GM19438 (cell line): ENCODE data around the gene ST7L.

Source experiments
- ATAC-seq: cut with Tn5 transposase; IDR thresholded peaks from one replicate; pipeline ENCODE4 v1.9.1; 2021; ENCODE audit warnings: low read depth; ENCODE audit not compliant: unreplicated experiment

ST7L gene

GRCh38 chr1:112520166-112520565 lies 98.8 kb downstream of the ST7L start:
- ATAC-seq: no peak

DNA sequence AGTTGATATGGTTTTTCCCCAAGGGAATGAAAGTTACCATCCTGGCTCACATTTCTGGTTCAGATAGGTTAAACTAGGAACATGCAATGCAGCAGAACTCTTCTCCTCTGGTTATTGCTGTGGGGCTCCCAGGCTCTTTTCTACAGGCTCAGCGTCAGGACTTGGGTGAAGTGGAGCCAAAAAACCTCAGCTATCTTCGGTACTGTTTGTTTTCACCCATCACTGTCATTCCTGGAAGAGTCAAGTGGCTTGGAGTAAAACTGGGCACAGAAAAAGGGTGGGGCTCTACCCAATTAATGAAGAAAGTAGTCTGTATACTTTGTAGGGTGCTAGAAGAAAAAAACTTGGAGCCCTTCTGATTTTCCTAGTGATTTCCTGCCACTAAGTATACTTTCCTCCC lies 100.8 kb downstream of the ST7L start:
- ATAC-seq: no peak

GRCh38 chr1:112517646-112518045 lies 101.3 kb downstream of the ST7L start:
- no peak for ATAC-seq

DNA sequence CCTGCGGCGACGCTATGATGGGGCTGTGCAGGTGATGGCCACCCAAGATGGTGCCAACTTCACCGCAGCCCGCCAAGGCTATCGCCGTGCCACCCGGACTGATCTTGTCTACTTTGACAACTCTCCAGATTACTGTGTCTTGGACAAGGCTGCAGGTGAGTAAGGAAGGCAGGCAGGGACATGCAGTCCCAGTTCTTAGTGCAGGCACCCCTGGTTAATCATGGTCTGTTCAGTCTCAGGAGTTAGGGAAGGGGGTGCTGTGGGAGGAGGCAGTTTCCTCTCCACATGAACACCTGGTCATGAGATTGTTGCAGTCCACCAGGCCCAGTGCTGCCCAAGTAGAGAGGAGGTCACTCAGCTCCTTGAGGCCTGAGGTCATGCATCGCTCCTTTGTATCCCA lies 101.7 kb downstream of the ST7L start:
- ATAC-seq: no peak

DNA sequence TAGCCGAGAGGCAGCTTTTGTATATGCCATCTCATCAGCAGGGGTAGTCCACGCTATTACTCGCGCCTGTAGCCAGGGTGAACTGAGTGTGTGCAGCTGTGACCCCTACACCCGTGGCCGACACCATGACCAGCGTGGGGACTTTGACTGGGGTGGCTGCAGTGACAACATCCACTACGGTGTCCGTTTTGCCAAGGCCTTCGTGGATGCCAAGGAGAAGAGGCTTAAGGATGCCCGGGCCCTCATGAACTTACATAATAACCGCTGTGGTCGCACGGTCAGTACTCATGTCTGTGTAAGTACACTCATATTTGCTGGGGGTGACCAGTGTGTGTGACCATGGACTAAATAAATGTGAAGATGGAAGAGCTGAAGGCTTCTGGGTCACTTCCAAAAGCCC lies 102.8 kb downstream of the ST7L start:
- no peak for ATAC-seq

DNA sequence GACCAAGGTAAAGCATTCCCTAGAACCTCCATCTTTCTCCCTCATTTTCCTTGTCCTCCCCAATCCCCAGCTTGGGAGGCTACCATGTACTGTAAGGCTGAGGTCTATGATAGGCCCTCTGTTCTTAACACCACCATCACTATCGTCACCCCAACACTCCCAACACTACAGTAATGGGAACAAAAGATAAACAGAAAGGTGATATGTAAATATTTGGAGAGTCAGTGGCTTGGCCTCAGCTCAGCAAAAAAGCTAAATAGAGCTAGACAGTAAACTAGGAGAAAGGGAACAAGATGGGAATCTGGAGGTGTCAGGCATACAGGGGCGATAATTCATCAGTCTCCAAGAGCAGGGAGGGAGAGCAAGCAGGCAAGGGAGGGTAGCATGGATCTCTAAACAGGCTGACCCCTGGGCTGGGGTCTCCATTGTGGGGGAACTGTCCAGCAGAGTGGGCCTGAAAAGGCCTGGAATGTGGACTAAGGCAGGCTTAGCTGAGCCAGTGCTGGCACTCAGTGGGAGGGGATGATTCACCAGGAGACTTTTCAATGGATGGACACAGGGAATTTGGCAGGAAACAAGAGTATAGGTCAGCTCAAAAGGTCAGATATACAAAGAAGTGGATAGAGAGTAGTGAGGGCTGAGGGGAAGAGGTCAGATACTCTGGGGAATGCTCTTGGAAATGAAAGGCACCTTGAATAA lies 103.5 kb downstream of the ST7L start:
- ATAC-seq: no peak

- no peak for ATAC-seq
Observed at GRCh38 chr1:112514901-112515300, 104.0 kb downstream of the ST7L start.

- ATAC-seq: no peak
Observed at GRCh38 chr1:112513112-112513870, 105.7 kb downstream of the ST7L start.

DNA sequence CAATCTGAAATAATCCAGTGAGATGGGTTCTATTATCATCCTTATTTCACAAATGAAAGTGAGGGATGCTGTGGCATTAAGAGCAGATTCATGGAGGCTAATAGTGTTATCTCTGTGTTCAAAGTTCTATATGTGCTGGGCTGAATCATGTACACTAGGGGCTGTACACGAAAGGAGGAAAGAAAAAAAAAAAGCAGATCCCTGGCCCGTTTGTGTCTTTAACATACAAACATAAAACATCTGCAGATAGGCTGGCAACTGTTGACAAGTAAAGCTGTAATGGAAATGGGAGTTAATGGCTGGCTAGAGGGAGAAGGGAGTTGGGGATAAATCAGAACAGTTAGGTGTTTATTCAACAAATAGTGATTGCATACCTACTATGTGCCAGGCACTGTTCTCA lies 107.0 kb downstream of the ST7L start:
- no peak for ATAC-seq

- no peak for ATAC-seq
Observed at GRCh38 chr1:112510340-112510739, 108.6 kb downstream of the ST7L start.

- ATAC-seq: no peak
Observed at GRCh38 chr1:112509660-112510178, 109.2 kb downstream of the ST7L start.

DNA sequence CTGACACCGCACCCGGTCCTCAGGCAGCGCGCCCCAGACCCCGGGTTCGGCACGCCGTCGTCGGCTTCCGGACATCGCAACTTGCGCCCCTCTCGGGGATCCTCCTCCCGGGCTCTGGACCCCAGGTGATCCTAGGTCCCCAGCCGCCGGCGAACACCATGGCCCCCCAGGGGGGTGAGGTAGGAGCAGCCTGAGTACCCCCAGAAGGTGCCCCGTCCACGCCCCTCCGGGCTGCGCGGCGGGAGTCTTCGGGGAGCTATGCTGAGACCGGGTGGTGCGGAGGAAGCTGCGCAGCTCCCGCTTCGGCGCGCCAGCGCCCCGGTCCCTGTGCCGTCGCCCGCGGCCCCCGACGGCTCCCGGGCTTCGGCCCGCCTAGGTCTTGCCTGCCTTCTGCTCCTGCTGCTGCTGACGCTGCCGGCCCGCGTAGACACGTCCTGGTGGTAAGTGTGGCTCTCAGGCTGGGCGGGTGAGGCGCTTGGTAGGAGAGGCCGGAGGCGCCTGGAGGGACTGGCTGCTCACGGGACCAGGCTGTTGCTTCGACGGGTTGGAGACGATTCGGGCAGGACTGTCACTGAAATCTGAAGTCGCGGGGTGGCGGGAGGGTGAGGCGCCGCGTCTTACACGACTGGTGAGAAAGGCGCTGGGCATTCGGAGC lies 109.8 kb downstream of the ST7L start:
- ATAC-seq: peak; percentile 30

DNA sequence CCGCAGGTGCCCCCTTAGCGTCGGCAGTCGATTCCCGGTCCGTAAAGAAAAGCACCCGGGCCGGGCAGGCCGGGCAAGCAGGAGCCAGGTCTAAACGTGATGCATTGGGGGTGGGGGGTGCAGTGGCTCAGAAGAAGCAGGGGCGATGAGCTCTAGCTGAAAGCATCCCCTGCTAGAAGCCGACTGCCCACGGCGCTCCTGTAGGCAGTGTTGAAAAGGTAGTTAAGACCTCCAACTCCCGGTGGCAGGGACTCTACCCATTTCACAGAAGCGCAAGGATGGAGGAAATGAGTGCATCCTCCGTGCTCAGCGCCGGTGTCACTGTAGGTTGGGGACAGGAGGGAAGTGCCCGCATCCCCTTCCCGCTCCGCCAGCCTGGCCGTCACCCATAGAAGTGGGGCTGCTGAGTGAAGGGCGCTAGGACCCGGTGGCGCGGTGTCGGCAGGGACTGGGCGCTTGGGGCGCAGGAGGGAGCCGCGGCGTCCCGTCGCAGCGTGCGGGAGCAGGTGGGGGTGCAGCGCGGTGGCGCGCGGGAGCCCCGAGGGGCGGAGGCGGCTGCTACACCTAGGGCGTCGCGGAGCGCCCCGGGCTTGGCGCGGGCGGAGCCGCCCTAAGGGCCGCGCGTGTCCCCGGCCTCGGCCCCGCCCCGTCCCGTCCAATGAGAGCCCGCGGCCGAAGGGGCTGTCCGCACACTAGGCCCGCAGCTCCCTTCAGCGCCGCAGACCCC lies 110.5 kb downstream of the ST7L start, which contains the start of gene WNT2B:
TSS of gene WNT2B (plus strand) at position 688 of the 727 bp plus-strand sequence. CDS start 298 bp downstream, outside the sequence.
- peak; percentile 59 for ATAC-seq

GRCh38 chr1:112507921-112508277 lies 111.0 kb downstream of the ST7L start:
- ATAC-seq: no peak

DNA sequence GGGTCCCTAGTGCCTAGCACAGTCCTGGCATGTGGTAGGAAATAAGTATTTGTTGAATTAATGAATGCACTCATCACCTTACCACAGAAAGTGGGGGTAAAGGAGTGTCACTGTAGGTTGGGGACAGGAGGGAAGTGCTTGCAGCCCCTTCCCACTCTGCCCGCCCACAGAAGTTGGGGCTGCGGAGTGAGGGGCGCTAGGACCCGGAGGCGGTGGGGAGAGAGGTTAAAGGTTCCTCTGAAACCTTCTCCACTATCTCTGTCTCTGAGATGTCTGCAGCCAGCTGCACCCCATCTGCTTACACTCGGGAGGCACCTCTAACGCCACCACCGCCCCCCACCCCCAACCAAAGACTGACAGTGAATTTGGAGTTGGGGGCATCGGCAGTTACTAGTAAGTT lies 111.6 kb downstream of the ST7L start:
- no peak for ATAC-seq

- ATAC-seq: no peak
Observed at GRCh38 chr1:112506731-112507130, 112.2 kb downstream of the ST7L start.

- no peak for ATAC-seq
Observed at GRCh38 chr1:112506306-112506705, 112.6 kb downstream of the ST7L start.

DNA sequence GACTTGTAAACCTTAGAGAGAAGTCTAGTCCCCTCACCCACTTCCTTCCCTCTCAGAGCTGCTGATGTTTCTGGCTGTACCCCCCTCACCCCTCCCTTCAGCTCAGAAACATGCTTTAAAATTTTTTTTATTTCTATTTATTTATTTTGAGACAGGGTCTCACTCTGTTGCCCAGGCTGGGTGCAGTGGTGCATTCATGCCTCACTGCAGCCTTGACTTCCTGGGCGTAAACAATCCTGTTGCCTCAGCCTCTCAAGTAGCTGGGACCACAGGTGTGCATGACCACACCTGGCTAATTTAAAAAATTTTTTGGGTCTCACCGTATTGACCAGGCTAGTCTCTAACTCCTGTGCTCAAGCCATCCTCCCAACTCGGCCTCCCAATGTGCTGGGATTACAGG lies 113.1 kb downstream of the ST7L start:
- ATAC-seq: no peak

DNA sequence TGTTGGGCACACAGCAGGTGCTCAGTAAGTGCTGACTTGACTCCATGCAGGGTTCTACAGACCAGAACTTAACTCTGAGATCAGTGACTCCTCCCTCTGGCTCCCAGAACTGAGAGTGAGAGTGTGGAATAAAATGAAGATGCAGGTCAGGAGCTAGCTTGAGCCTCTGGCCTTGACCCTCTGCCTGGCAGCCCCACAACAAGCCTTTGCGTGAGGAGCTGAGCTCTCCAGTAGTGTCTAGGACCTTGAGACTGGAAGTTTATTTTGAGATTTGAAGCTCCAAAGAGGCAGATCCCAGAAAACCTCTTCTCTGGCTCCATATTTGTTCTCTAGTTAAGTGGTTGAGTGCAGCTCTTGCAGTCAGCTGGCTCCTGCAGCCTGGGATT lies 113.5 kb downstream of the ST7L start:
- no peak for ATAC-seq

DNA sequence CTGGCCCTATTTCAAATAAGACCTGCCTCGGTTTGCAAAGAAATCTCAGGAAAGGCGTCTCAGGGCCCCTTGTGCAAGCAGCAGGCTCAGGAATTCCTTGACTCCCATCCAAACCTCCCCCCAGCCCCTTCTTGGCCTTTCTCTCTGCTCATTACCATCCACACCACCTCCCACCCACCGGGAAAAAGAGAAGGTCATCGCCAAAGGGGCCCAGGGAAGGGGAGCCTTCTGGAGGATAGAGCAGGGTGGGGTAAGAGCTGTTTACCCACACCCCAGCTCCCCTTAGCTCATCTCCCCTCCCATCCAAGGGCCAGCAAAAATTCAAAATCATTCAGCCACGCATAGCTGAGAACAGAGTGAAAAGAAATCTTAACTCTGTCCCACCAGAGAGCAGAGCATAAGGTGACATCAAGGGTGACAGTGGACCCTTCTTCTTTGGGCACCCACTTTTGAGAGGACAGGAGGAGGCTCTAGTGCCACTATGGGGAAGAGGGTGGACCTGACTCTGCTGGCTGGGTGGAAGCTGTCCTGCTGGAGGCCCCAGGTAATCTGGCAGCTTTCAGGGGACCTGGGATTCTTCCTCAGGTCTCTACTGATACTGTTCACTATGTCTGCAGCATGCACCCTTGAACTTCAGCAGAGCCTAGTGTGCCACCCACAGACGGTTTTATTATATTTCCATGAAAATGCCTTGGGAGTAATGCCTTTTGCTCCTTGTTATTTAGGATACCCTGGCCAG lies 114.1 kb downstream of the ST7L start:
- no peak for ATAC-seq
